ENCODE measurements around the gene HADHA. TPM values are rescaled to one million over a fixed set of nuclear protein-coding genes. Genes with fewer than 3 reads are reported as not detected.

Gene HADHA
- total RNA-seq, 1 experiment from 2014 or later = 112 TPM

DNA sequence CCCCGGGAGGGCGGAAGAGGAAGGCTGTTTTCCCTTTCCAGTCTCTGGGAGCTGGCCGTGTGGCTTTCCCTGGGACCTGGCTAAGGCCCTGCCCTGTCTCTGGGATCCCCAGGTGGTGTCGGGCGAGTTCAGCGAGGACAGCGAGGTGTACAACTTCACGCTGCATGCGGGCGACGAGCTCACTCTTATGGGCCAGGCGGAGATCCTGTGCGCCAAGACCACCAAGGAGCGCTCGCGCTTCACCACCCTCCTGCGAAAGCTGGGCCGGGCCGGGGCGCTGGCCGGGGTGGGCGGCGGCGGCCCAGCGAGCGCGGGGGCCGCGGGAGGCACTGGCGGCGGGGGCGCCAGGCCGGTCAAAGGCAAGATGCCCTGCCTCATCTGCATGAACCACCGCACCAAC is 60.3 kb downstream of the HADHA start:
- DNase-seq = no peak

More for the DNA sequence above, 60.3 kb downstream of the HADHA start:
- Histone ChIP-seq H2BK5ac (ENCODE audit: insufficient read length, low read length) (no peak overlapping the region), H3K56ac (ENCODE audit: insufficient read length, low read depth, low read length) (no peak overlapping the region), H3K23ac (ENCODE audit: insufficient read length, low read depth, low read length) (no peak overlapping the region), H3K27ac (ENCODE audit: insufficient read length, low read depth, low read length) (no peak overlapping the region), H2BK12ac (ENCODE audit: insufficient read length, low read depth, low read length) (no peak overlapping the region), H3K18ac (ENCODE audit: insufficient read length, low read depth, low read length) (no peak overlapping the region), H3K14ac (ENCODE audit: insufficient read depth, low read length) (no peak overlapping the region; the same call in 1 of the 2 replicates), H2BK20ac (ENCODE audit: low read depth, low read length, poor library complexity, severe bottlenecking) (no peak overlapping the region), H3T11ph (ENCODE audit: low read length) (no peak overlapping the region), H3K9ac (ENCODE audit: extremely low read depth, insufficient read length, low read length) (no peak overlapping the region), H3K9me3 (ENCODE audit: control insufficient read depth, low read depth, low read length) (no peaks in the 10 kb centered on the region), H3K23me2 (ENCODE audit: insufficient read length, low read depth, low read length, poor library complexity, severe bottlenecking) (peaks cover 5% of the 10 kb centered on the region), H3K4me1 (ENCODE audit: insufficient read depth, low read length) (no peaks in the 10 kb centered on the region), H4K91ac (ENCODE audit: insufficient read length, low read depth, low read length) (no peak overlapping the region), H2AFZ (ENCODE audit: low read length) (no peak overlapping the region), H3K79me2 (ENCODE audit: insufficient read depth, low read length) (no peaks in the 10 kb centered on the region), H2AK5ac (ENCODE audit: insufficient read length, low read length) (no peak overlapping the region), H3K27me3 (ENCODE audit: insufficient read depth, low read length) (no peaks in the 10 kb centered on the region), H3K4ac (ENCODE audit: low read depth, low read length) (no peak overlapping the region), H2BK15ac (ENCODE audit: low read depth, low read length) (no peak overlapping the region), H2BK120ac (ENCODE audit: low read depth, low read length, poor library complexity, severe bottlenecking) (no peak overlapping the region), H3K79me1 (ENCODE audit: insufficient read depth, low read depth, low read length, poor library complexity, severe bottlenecking) (no peaks in the 10 kb centered on the region), H3K4me2 (ENCODE audit: insufficient read depth, insufficient read length, low read length) (peak overlapping the region; percentile 4), H4K8ac (replicated peaks; ENCODE audit: insufficient read length, low read depth, low read length) (no peak overlapping the region), H4K5ac (ENCODE audit: insufficient read length, low read depth, low read length) (no peak overlapping the region), H4K20me1 (ENCODE audit: control insufficient read depth, insufficient read depth, insufficient read length) (no peaks in the 10 kb centered on the region)
- no CpG with 5 or more reads among the region's 34 CpGs for WGBS (ENCODE audit: extremely low coverage, insufficient read length, low lambda C conversion rate)
- Mint-ChIP-seq H3K36me3 (ENCODE audit: insufficient read depth in 1 of 3, low read depth in 3 of 3) (peaks cover 23 to 31% (median 24%) of the 10 kb centered on the region in 3 experiments), H3K27ac (no peak overlapping the region; a peak in 1 of 7 replicates), H3K9me3 (no peaks in the 10 kb centered on the region; a peak in 1 of 5 replicates), H3K27me3 (ENCODE audit: low read depth) (peaks cover 38% of the 10 kb centered on the region), H3K4me1 (peaks cover 30 to 39% of the 10 kb centered on the region in 2 experiments), H3K4me3 (peak overlapping the region; percentile 33 to 61; a peak in 4 of 5 replicates)
- TF ChIP-seq, protein P1, sequence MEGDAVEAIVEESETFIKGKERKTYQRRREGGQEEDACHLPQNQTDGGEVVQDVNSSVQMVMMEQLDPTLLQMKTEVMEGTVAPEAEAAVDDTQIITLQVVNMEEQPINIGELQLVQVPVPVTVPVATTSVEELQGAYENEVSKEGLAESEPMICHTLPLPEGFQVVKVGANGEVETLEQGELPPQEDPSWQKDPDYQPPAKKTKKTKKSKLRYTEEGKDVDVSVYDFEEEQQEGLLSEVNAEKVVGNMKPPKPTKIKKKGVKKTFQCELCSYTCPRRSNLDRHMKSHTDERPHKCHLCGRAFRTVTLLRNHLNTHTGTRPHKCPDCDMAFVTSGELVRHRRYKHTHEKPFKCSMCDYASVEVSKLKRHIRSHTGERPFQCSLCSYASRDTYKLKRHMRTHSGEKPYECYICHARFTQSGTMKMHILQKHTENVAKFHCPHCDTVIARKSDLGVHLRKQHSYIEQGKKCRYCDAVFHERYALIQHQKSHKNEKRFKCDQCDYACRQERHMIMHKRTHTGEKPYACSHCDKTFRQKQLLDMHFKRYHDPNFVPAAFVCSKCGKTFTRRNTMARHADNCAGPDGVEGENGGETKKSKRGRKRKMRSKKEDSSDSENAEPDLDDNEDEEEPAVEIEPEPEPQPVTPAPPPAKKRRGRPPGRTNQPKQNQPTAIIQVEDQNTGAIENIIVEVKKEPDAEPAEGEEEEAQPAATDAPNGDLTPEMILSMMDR (conservative IDR thresholded peaks at IDR 0.05) = no peak

Data from H9 (cell line).